HCT116 (cell line): ENCODE data around the gene PPIG.

Experiments used
- CTCF ChIP-seq, 3 experiments: fragments of 200-600 bp in 1 of 3; sonication (generic) in 1 of 3; IDR thresholded peaks in 2 of 3; conservative IDR thresholded peaks in 1 of 3; 2 replicates each; pipeline ENCODE4 v1.5.1; 2012 to 2017; ENCODE audit warnings: low read depth in 2 of 3, low read length in 2 of 3, antibody characterized with exemption in 1 of 3, borderline replicate concordance in 1 of 3, control low read depth in 1 of 3, mild to moderate bottlenecking in 1 of 3, mixed read lengths in 1 of 3, mixed run types in 1 of 3, moderate library complexity in 1 of 3; ENCODE audit not compliant: insufficient read depth in 1 of 3
- EGR1 ChIP-seq: IDR thresholded peaks from 2 replicates; pipeline ENCODE4 v1.6.1; 2012; ENCODE audit warnings: low read depth
- EZH2 ChIP-seq: fragments of 200-600 bp; sonication (generic); IDR thresholded peaks from 2 replicates; pipeline ENCODE4 v1.6.1; 2017; ENCODE audit warnings: antibody characterized with exemption, mixed run types
- EZH2phosphoT487 ChIP-seq: fragments of 200-600 bp; IDR thresholded peaks from 2 replicates; pipeline ENCODE4 v1.6.1; 2018; ENCODE audit warnings: antibody characterized with exemption, borderline replicate concordance
- MAX ChIP-seq: IDR thresholded peaks from 2 replicates; pipeline ENCODE4 v1.6.1; 2012
- REST ChIP-seq: IDR thresholded peaks from 2 replicates; pipeline ENCODE4 v1.6.1; 2012; ENCODE audit warnings: low read depth
- SIN3A ChIP-seq: IDR thresholded peaks from 2 replicates; pipeline ENCODE4 v1.6.1; 2012; ENCODE audit warnings: low read depth
- SRF ChIP-seq: IDR thresholded peaks from 2 replicates; pipeline ENCODE4 v1.6.1; 2012; ENCODE audit warnings: low read depth

- TF ChIP-seq SRF (no peak), CTCF (IDR thresholded peaks at IDR 0.05 in 2 of 3, conservative IDR thresholded peaks at IDR 0.05 in 1 of 3; ENCODE audit: borderline replicate concordance in 1 of 3, insufficient read depth in 1 of 3, low read depth in 2 of 3, low read length in 2 of 3) (no peak), MAX (no peak), REST (no peak), EZH2 (no peak), EGR1 (no peak), EZH2phosphoT487 (no peak), SIN3A (no peak)
These were observed 29.7 kb downstream of the PPIG start for GRCh38 chr2:169613876-169614275.
